ENCODE measurements around the gene ZEB1.

- TF ChIP-seq, protein P1, sequence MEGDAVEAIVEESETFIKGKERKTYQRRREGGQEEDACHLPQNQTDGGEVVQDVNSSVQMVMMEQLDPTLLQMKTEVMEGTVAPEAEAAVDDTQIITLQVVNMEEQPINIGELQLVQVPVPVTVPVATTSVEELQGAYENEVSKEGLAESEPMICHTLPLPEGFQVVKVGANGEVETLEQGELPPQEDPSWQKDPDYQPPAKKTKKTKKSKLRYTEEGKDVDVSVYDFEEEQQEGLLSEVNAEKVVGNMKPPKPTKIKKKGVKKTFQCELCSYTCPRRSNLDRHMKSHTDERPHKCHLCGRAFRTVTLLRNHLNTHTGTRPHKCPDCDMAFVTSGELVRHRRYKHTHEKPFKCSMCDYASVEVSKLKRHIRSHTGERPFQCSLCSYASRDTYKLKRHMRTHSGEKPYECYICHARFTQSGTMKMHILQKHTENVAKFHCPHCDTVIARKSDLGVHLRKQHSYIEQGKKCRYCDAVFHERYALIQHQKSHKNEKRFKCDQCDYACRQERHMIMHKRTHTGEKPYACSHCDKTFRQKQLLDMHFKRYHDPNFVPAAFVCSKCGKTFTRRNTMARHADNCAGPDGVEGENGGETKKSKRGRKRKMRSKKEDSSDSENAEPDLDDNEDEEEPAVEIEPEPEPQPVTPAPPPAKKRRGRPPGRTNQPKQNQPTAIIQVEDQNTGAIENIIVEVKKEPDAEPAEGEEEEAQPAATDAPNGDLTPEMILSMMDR (conservative IDR thresholded peaks at IDR 0.05; ENCODE audit: low read length), result no peak
- no peak for TF ChIP-seq EZH2phosphoT487 (IDR thresholded peaks at IDR 0.05; ENCODE audit: borderline replicate concordance)
Measured at GRCh38 chr10:31520986-31521831, 202.2 kb downstream of the ZEB1 start.
